Measurements from ENCODE around the gene RASL12. TPM values are rescaled to one million over a fixed set of nuclear protein-coding genes. Genes with fewer than 3 reads are reported as not detected.

RASL12 gene
- total RNA-seq, 1 experiment from 2014 or later: 0.67 TPM

- in situ Hi-C loops (cut with HindIII; ENCODE audit: low pct_unique_long_range_greater_than_20kb, low sequenced_read_pairs) (no loop called here), intact Hi-C loops (cut with micrococcal nuclease; ENCODE audit: unreplicated experiment) (no loop called here)
- POLR2A ChIA-PET: interaction anchor here (0.6 kb wide), 1 partner anchor 71 kb away, joined by 5 read pairs; no protein-coding TSS in a partner anchor
- Histone ChIP-seq H3K27ac (ENCODE audit: low read length) (no peak within 1 kb of the TSS), H3K4me1 (ENCODE audit: control insufficient read depth, insufficient read depth, low read length) (no peaks in the 10 kb centered on the region), H3K27me3 (ENCODE audit: control insufficient read depth, insufficient read depth, low read length) (no peaks in the 10 kb centered on the region), H3K9me3 (ENCODE audit: control insufficient read depth, insufficient read depth, low read depth, low read length) (no peaks in the 10 kb centered on the region), H3K36me3 (ENCODE audit: control insufficient read depth, insufficient read depth, low read length) (peaks cover 12% of the 10 kb centered on the region), H3K4me3 (ENCODE audit: low read depth in 2 of 2, low read length in 2 of 2) (no peak within 1 kb of the TSS)
- ATAC-seq (no peak), DNase-seq (ENCODE audit: low read depth, low spot score) (no peak)
- no TSS peak for BruUV-seq (replicated peaks)
- CTCF ChIA-PET: interaction anchor here (0.6 kb wide), 1 partner anchor 84 kb away, joined by 5 read pairs; no protein-coding TSS in a partner anchor
- TF ChIP-seq REST (IDR thresholded peaks at IDR 0.05; ENCODE audit: insufficient read depth in 1 of 2, low read depth in 2 of 2, low read length in 1 of 2) (no peak), CTCF (IDR thresholded peaks at IDR 0.05) (no peak), TCF7L2 (IDR thresholded peaks at IDR 0.05; ENCODE audit: low read depth, low read length) (no peak)
Measured at GRCh38 chr15:65115086-65115485, 47.3 kb upstream of the RASL12 start, which contains the start of gene UBAP1L. Gene UBAP1L (minus strand): TSS chr15:65115200. CDS start chr15:65106215, 8,985 bp downstream.

GRCh38 chr15:65110676-65111292 is 43.0 kb upstream of the RASL12 start:
- H3K36me3 ChIP-seq (ENCODE audit: control insufficient read depth, insufficient read depth, low read length): no peaks in the 10 kb centered on the region
- H3K4me3 ChIP-seq (ENCODE audit: low read depth in 2 of 2, low read length in 2 of 2): no peak overlapping the region
- no TSS peak for BruUV-seq (replicated peaks)
- POLR2A ChIA-PET: interaction anchor here (0.6 kb wide), 1 partner anchor 13 kb away, joined by 4 read pairs; no protein-coding TSS in a partner anchor
- TF ChIP-seq TCF7L2 (IDR thresholded peaks at IDR 0.05; ENCODE audit: low read depth, low read length) (no peak), SIN3A (IDR thresholded peaks at IDR 0.05; ENCODE audit: borderline replicate concordance, insufficient read depth, low read depth, low read length) (no peak), REST (IDR thresholded peaks at IDR 0.05; ENCODE audit: insufficient read depth in 1 of 2, low read depth in 2 of 2, low read length in 1 of 2) (no peak), POLR2AphosphoS5 (IDR thresholded peaks at IDR 0.05; ENCODE audit: low read depth, low read length) (no peak), CTCF (IDR thresholded peaks at IDR 0.05) (no peak)
- CTCF ChIA-PET: no interaction called here
- intact Hi-C loops (cut with micrococcal nuclease; ENCODE audit: unreplicated experiment): no loop called here
- no peaks in the 10 kb centered on the region for H3K4me1 ChIP-seq (ENCODE audit: control insufficient read depth, insufficient read depth, low read length)
- H3K27me3 ChIP-seq (ENCODE audit: control insufficient read depth, insufficient read depth, low read length): no peaks in the 10 kb centered on the region
- ATAC-seq (no peak; the same call in 1 of the 2 replicates), DNase-seq (ENCODE audit: low read depth, low spot score) (no peak)
- H3K9me3 ChIP-seq (ENCODE audit: control insufficient read depth, insufficient read depth, low read depth, low read length): no peaks in the 10 kb centered on the region
- in situ Hi-C loops (cut with HindIII; ENCODE audit: low pct_unique_long_range_greater_than_20kb, low sequenced_read_pairs): no loop called here
- no peak overlapping the region for H3K27ac ChIP-seq (ENCODE audit: low read length)

Data from Panc1 (cell line).